BJ (cell line): ENCODE measurements around the gene NTN3. TPM values are rescaled to one million over a fixed set of nuclear protein-coding genes. Genes with fewer than 3 reads are reported as not detected.

Experiments used
- CTCF ChIA-PET: fragments of 350-600 bp; formaldehyde crosslinking; extraction: SDS; loops from one replicate; lab custom pipeline; 2021; ENCODE audit warnings: antibody characterized with exemption, inconsistent platforms; lab: Yijun Ruan, JAX
- POLR2A ChIA-PET: fragments of 300-600 bp; sonication (Branson Sonifier 250); formaldehyde crosslinking; extraction: SDS; loops from one replicate; lab custom pipeline; 2021; ENCODE audit warnings: antibody characterized with exemption; lab: Charles Lee
- DNase-seq: peaks from one replicate; pipeline ENCODE4 v3.0.0-alpha.2; 2011; ENCODE audit warnings: low read depth
- H3K27me3 ChIP-seq: 2 replicates; pipeline ENCODE4 v1.6.0; 2011; ENCODE audit warnings: low read length; ENCODE audit not compliant: control insufficient read depth, insufficient read depth
- H3K36me3 ChIP-seq: 2 replicates; pipeline ENCODE4 v1.5.1; 2011; ENCODE audit warnings: low read length; ENCODE audit not compliant: control insufficient read depth, insufficient read depth
- H3K4me3 ChIP-seq: 2 replicates; pipeline ENCODE4 v1.5.1; 2011; ENCODE audit warnings: low read depth, mild to moderate bottlenecking, control low read depth, low read length
- polyA plus RNA-seq: library from polyadenylated mRNA; depleted of rRNA; stranded (reverse); fragments of >200 nt; gene quantifications from 2 replicates; pipeline ENCODE4 v1.2.3, GENCODE V29; 2011
- TF ChIP-seq, protein P1 (sequence below): IDR thresholded peaks from 2 replicates; pipeline ENCODE4 v1.5.1; 2011; ENCODE audit warnings: low read depth, mild to moderate bottlenecking, control low read depth, inconsistent platforms, low read length, moderate library complexity; ENCODE audit not compliant: insufficient read depth

Gene NTN3
- polyA plus RNA-seq, 1 experiment = 0.09 TPM

DNA sequence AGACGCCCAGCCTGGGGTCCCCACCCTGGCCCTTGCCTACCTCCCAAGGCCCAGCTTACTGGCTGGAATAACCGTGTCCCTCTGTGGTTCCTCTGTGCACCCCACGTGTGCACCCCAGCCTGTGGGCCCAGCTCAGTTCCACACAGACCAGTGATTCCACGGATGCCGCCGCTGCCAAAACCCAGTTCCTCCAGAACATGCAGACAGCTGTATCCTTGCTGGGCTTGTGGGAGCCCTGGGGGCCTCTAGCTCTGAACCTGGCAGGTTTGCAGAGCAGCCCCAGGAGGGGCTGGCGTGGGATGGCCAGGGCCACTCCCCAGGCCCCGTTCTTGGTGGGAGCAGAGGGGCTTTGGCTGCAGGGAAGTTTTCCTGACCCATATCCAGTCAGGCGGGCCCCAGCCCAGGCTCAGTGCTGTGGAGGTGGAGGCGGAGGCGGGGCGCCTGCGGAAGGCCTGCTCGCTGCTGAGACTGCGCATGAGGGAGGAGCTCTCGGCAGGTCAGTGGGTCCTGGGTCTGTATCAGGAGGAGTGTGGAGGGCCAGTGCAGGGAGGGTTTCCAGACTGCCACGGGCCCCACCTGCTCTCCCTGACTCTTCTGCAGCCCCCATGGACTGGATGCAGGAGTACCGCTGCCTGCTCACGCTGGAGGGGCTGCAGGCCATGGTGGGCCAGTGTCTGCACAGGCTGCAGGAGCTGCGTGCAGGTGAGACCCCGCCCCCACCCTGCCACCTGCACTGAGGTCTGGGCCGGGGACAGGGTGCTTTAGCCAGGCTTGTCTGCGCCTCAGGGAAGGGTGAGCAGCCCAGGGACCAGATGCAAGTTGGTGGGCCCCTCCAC, 8.8 kb upstream of the NTN3 start:
- CTCF ChIA-PET = interaction anchor here (0.6 kb wide), 1 partner anchor 75 kb away, joined by 3 read pairs; no protein-coding TSS in a partner anchor
- Histone ChIP-seq H3K27me3 (no peaks in the 10 kb centered on the region), H3K36me3 (no peaks in the 10 kb centered on the region), H3K4me3 (no peak overlapping the region)
- TF ChIP-seq, protein P1, sequence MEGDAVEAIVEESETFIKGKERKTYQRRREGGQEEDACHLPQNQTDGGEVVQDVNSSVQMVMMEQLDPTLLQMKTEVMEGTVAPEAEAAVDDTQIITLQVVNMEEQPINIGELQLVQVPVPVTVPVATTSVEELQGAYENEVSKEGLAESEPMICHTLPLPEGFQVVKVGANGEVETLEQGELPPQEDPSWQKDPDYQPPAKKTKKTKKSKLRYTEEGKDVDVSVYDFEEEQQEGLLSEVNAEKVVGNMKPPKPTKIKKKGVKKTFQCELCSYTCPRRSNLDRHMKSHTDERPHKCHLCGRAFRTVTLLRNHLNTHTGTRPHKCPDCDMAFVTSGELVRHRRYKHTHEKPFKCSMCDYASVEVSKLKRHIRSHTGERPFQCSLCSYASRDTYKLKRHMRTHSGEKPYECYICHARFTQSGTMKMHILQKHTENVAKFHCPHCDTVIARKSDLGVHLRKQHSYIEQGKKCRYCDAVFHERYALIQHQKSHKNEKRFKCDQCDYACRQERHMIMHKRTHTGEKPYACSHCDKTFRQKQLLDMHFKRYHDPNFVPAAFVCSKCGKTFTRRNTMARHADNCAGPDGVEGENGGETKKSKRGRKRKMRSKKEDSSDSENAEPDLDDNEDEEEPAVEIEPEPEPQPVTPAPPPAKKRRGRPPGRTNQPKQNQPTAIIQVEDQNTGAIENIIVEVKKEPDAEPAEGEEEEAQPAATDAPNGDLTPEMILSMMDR = no peak
- DNase-seq = no peak
- POLR2A ChIA-PET = no interaction called here

DNA sequence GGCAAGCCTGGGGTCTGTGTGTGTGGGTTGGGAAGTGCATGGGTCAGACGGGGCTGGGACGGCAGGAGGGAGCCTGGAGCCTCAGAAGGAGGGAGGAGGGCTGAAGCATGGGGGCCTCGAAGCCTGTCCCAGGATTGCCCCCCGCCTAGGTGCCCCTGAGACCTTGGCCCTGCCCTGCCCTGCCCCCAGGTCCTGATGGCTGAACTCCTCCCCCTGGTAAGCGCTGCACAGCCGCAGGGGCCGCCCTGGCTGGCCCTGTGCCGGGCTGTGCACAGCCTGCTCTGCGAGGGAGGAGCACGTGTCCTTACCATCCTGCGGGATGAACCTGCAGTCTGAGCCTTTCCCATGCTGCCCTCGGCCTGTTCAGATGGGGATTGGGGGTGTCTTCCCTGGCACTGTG, 6.8 kb upstream of the NTN3 start:
- ChIA-PET POLR2A (interaction anchor here (0.7 kb wide), 1 partner anchor 12 kb away, joined by 7 read pairs; no protein-coding TSS in a partner anchor), CTCF (no interaction called here)
- TF ChIP-seq, protein P1 = no peak
- H3K36me3 ChIP-seq = no peaks in the 10 kb centered on the region
- no peaks in the 10 kb centered on the region for H3K27me3 ChIP-seq
- no peak for DNase-seq
- H3K4me3 ChIP-seq = no peak overlapping the region

DNA sequence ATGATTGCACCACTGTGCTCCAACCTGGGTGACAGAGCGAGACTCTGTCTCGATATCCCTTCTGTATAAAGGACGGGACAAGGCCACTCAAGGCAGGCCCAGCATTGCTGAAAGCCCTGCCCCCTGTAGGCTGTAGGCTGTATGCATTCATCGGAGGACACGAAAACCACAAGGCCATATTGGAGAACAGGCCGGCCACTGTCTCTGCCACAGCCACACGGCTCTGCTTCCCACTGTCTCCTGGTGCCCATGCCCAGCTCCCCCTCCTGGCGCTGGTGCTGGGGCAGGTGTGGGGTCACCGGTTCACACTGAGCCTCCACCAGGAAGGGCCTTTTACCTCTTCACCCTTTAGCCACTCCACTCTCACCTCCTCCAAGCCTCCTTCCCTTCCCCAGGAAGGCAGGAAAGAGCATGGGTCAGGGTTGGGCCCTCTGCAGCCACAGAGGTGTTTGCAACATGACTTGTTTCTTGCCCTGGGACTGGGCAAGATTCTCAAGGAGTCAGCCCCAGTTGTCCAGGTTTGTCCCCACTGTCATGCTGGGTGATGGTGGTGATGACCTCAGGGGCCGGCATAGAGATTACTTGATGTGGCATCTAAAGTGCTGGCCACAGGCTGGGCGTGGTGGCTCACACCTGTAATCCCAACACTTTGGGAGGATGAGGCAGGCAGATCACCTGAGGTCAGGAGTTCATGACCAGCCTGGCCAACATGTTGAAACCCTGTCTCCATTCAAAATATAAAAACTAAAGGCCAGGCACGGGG, 5.3 kb upstream of the NTN3 start:
- Histone ChIP-seq H3K36me3 (no peaks in the 10 kb centered on the region; the same call in 1 of the 2 replicates), H3K27me3 (no peaks in the 10 kb centered on the region), H3K4me3 (no peak overlapping the region)
- TF ChIP-seq, protein P1 = 0 out of 2 replicates have a peak, but pooled peaks have one; percentile 21
- POLR2A ChIA-PET = no interaction called here
- CTCF ChIA-PET = no interaction called here
- no peak for DNase-seq

DNA sequence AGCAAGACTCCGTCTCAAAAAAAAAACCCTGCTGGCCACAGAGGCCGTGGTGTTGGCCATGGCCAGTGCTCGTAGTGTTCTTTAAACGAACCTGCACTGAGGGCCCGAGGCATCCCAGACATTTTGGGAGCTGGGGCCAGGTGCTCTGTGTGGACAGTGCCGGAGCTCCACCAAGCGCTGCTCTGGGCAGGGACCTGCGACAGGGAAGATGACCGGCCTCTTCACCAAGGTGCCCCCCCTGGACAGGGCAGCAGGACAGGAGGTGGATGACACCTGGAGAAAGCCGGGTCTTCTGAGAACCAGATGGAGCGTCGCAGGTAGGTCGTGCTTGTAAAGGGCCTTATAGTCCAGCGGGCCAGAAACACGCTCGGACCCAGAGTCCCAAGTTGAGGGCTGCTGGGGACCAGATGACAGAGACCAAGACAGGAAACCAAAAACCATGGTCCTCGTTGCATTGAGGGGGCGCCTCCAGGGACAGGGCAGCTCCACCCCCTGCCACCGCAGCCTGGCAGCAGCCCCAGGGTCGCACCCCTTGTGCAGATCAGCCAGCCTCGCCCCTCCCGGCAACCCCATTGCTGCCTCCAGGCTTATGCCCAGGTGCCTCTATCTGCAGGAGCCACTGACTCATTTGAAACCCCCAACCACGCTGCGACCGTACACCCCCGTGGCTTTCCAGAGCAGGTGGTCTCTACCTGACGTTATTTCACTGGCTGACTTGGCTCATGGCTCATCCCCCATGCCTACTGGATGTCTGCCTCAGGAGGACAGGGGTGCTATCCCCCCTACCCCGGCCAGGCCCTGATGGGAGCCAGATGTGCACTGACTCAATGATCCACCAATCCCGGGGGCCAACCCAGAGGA, 4.2 kb upstream of the NTN3 start:
- ChIA-PET POLR2A (no interaction called here), CTCF (no interaction called here)
- H3K27me3 ChIP-seq = no peaks in the 10 kb centered on the region
- TF ChIP-seq, protein P1 = no peak
- no peaks in the 10 kb centered on the region; the same call in 1 of the 2 replicates for H3K36me3 ChIP-seq
- peak overlapping the region; percentile 50 for H3K4me3 ChIP-seq
- DNase-seq = no peak
